ENCODE measurements around the gene FAM168A.
"Not testable (repeated sequence)": the region's sequence is repeated elsewhere in the genome, so short reads cannot be mapped to it uniquely, and the experiment has no call there.

The FAM168A gene

DNA sequence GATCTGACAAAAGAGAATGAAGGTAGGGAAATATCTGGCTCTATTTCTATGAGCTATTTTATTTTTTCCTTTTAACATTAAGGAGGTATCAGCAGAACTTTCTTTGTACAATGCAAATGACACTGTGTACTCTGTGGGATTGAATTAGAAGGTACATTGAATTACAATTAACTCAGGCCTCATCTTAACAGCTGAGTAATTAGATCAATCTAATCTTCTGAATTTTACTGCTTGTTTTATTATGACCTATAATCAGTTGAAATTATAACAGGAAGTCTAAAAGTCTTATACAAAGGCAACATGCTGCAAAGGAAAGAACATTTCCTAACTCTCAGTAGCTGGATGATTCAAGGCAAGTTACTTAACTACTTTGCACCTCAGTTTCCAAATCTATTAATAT is 151.9 kb downstream of the FAM168A start:
- DNase-seq (ENCODE audit: low read depth): no peak
- no peak overlapping the region for H3K4me3 ChIP-seq (ENCODE audit: low read depth, low read length)
- TF ChIP-seq, protein P1, sequence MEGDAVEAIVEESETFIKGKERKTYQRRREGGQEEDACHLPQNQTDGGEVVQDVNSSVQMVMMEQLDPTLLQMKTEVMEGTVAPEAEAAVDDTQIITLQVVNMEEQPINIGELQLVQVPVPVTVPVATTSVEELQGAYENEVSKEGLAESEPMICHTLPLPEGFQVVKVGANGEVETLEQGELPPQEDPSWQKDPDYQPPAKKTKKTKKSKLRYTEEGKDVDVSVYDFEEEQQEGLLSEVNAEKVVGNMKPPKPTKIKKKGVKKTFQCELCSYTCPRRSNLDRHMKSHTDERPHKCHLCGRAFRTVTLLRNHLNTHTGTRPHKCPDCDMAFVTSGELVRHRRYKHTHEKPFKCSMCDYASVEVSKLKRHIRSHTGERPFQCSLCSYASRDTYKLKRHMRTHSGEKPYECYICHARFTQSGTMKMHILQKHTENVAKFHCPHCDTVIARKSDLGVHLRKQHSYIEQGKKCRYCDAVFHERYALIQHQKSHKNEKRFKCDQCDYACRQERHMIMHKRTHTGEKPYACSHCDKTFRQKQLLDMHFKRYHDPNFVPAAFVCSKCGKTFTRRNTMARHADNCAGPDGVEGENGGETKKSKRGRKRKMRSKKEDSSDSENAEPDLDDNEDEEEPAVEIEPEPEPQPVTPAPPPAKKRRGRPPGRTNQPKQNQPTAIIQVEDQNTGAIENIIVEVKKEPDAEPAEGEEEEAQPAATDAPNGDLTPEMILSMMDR (IDR thresholded peaks at IDR 0.05; ENCODE audit: insufficient read depth, low read depth, low read length, missing control alignments): no peak

DNA sequence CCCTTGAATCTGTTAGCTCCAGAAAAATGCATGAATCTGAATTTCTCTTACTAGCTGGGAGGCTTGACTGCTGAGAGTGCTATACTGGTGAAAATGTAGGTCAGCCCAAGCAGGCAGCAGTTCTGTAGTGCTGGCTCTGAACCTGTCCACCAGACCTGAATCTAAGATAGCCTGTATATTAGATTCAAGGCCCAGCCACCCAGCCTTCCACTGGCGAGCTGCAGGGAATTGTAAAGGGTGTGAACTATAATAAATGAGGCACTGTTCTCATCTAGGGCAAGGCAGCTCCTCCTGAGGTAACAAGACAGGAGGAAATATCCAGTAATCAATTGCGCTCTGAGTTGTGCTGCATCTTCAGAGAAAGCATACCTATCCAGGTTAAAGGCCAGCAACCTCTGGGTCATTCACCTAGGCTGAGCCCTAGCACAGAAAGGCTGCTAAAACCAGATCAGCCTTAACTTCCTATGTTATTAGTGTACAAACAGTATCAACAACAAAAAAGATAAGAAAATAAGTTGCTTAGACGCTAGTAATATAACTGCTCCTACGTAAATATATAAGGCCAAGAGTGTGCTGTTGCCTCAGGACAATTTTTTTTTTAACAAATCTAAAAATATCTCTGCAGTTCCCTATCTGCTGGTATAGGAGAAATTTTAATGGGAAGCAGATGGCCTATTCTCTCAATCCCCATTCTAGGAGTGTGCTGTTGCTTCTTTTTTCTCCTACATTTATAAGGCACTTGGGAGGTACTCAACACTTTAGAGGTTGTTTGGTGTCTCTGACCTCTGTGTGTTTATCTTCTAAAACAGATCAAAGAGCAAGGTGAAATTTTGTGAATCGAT is 158.7 kb downstream of the FAM168A start:
- no peak overlapping the region for H3K4me3 ChIP-seq (ENCODE audit: low read depth, low read length)
- TF ChIP-seq, protein P1 (IDR thresholded peaks at IDR 0.05; ENCODE audit: insufficient read depth, low read depth, low read length, missing control alignments): no peak
- DNase-seq (ENCODE audit: low read depth): no peak

DNA sequence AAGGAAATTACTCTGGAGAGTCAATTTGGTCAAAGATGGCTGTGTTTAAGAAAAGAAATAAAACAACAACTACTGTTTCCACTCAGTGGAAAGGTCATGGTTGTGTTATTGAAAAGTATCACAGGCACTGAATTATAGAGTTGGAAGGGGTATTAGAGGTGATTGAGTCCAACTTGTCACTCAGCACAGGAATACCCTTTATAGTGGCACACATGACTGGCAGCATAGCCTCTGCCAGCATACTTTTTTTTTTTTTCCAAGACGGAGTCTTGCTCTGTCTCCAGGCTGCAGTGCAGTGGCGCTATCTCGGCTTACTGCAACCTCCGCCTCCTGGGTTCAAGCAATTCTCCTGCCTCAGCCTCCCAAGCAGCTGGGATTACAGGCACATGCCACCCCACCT is 161.1 kb downstream of the FAM168A start:
- not testable (repeated sequence) for H3K4me3 ChIP-seq (ENCODE audit: low read depth, low read length); DNase-seq (ENCODE audit: low read depth)

DNA sequence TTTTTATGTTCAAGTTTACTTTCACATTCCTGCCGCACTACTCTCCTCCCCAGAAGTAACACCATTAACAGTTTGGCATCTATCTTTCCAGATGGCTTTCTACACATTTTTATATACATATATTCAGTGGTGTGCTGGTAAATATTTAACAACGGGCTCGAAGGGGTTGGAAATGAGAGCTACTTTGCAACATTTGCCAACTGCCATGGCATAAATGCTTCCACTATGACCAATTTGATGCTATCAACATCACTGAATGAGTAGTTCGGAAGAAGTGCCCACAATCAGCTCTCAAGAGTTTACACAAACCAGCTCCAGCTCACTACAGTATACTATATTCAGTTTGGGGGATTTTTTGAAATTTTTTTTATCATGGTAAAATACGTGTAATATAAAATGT is 166.5 kb downstream of the FAM168A start:
- DNase-seq (ENCODE audit: low read depth): no peak
- TF ChIP-seq, protein P1 (IDR thresholded peaks at IDR 0.05; ENCODE audit: insufficient read depth, low read depth, low read length, missing control alignments): no peak
- no peak overlapping the region for H3K4me3 ChIP-seq (ENCODE audit: low read depth, low read length)

DNA sequence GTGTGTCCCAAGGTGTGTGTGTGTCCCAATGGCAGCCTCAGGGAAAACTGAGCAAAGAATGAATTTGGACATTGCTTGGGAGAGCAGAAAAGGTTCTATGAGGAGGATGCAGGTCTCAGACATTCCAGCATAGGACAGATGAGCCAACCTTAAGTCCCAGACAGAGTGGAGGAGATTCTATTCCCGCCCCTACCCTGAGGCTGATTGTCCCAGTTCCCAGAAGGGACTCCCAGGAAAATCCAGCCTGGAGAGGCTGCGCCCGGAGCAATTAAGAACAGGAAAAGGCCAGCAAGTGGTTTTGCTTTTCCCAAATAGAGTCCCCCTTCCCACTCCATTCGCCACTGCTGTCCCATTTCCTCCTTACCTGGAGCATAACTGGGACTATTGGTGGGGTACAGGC is 167.6 kb downstream of the FAM168A start:
- TF ChIP-seq, protein P1 (IDR thresholded peaks at IDR 0.05; ENCODE audit: insufficient read depth, low read depth, low read length, missing control alignments): no peak
- H3K4me3 ChIP-seq (ENCODE audit: low read depth, low read length): no peak overlapping the region
- DNase-seq (ENCODE audit: low read depth): no peak

DNA sequence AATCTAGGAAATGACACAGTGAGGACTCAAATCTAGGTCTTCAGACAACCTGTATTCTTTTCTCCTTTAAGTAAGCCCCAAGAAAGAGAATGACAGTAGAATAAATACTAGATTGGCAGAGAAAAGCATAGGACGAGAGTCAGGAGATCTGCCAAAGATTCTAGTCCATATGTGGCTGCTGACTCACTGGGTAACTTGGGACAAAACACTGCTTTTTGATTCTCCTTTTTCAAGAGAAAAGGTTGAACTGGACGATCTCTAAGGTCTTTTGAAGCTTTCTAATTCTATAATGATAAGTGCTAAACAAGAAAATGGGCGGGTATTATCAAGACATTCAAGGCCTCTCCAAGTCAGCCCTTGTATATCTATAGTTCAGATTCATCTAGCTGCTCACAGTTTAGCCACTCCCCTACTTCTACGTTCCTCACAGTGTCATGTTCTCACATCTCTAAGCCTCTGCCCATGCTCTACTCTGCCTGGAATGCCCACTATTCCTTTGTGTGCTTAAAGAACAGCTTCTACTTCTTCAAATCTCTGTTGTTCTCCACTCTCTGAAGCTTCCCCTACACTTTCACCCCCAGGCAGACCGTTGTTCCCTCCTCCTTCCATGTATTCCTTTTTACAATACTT is 168.7 kb downstream of the FAM168A start:
- TF ChIP-seq, protein P1 (IDR thresholded peaks at IDR 0.05; ENCODE audit: insufficient read depth, low read depth, low read length, missing control alignments): no peak
- no peak for DNase-seq (ENCODE audit: low read depth)
- H3K4me3 ChIP-seq (ENCODE audit: low read depth, low read length): no peak overlapping the region

DNA sequence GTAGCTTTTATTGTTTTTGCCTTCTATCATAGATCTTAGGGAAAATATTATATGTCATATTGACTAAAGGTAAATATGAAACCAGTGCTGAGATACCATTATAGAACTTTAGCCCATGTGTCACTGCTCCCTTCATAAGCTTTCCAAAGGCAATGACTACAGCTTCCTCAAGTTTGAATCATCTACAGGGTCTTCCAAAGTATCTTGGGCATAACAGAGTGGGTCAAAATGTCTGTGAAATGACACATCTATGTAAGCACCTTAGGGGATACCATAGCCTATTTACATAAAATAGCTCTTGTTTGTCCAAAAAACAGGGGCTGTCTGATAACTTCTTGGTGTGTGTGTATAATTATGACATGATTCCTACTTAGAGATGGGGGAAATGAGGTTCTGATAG is 169.2 kb downstream of the FAM168A start:
- no peak for DNase-seq (ENCODE audit: low read depth)
- TF ChIP-seq, protein P1 (IDR thresholded peaks at IDR 0.05; ENCODE audit: insufficient read depth, low read depth, low read length, missing control alignments): no peak
- H3K4me3 ChIP-seq (ENCODE audit: low read depth, low read length): no peak overlapping the region
